H9 (cell line): ENCODE results near the gene LRP3. TPM values are rescaled to one million over a fixed set of nuclear protein-coding genes. Genes with fewer than 3 reads are reported as not detected.

Source experiments
- DNase-seq: peaks from one replicate; pipeline ENCODE4 v3.0.0-alpha.2; 2017
- H2AFZ ChIP-seq: one replicate; pipeline ENCODE4 v1.6.1; 2013; ENCODE audit warnings: mild to moderate bottlenecking, low read length, control low read depth, moderate library complexity
- H2AK5ac ChIP-seq: 2 replicates; pipeline ENCODE4 v1.6.1; 2013; ENCODE audit warnings: low read length, control low read depth, mixed read lengths; ENCODE audit not compliant: insufficient read length
- H2BK120ac ChIP-seq: one replicate; pipeline ENCODE4 v1.6.1; 2013; ENCODE audit warnings: low read depth, mild to moderate bottlenecking, low read length, control low read depth, inconsistent platforms; ENCODE audit not compliant: poor library complexity, severe bottlenecking
- H2BK12ac ChIP-seq: 2 replicates; pipeline ENCODE4 v1.6.1; 2013; ENCODE audit warnings: low read length, control low read depth, mixed read lengths, low read depth; ENCODE audit not compliant: insufficient read length
- H2BK15ac ChIP-seq: 2 replicates; pipeline ENCODE4 v1.6.1; 2013; ENCODE audit warnings: low read depth, low read length, control low read depth
- H2BK20ac ChIP-seq: one replicate; pipeline ENCODE4 v1.6.1; 2013; ENCODE audit warnings: low read depth, mild to moderate bottlenecking, low read length, control low read depth, inconsistent platforms; ENCODE audit not compliant: poor library complexity, severe bottlenecking
- H2BK5ac ChIP-seq: 2 replicates; pipeline ENCODE4 v1.6.1; 2013; ENCODE audit warnings: low read length, control low read depth, mixed read lengths; ENCODE audit not compliant: insufficient read length
- H3K14ac ChIP-seq: 2 replicates; pipeline ENCODE4 v1.6.1; 2013; ENCODE audit warnings: low read length, control low read depth; ENCODE audit not compliant: insufficient read depth
- H3K18ac ChIP-seq: 2 replicates; pipeline ENCODE4 v1.6.1; 2013; ENCODE audit warnings: low read depth, mild to moderate bottlenecking, mixed read lengths, low read length, control low read depth; ENCODE audit not compliant: insufficient read length
- H3K23ac ChIP-seq: 2 replicates; pipeline ENCODE4 v1.6.1; 2013; ENCODE audit warnings: low read length, control low read depth, mixed read lengths, low read depth; ENCODE audit not compliant: insufficient read length
- H3K23me2 ChIP-seq: 2 replicates; pipeline ENCODE4 v1.6.1; 2013; ENCODE audit warnings: low read depth, mild to moderate bottlenecking, mixed read lengths, low read length, control low read depth; ENCODE audit not compliant: insufficient read length, poor library complexity, severe bottlenecking
- H3K27ac ChIP-seq: 2 replicates; pipeline ENCODE4 v1.5.1; 2013; ENCODE audit warnings: low read length, control low read depth, mixed read lengths, low read depth; ENCODE audit not compliant: insufficient read length
- H3K27me3 ChIP-seq: 2 replicates; pipeline ENCODE4 v1.6.1; 2013; ENCODE audit warnings: low read length, control low read depth, inconsistent platforms; ENCODE audit not compliant: insufficient read depth
- H3K4ac ChIP-seq: 2 replicates; pipeline ENCODE4 v1.6.1; 2013; ENCODE audit warnings: low read depth, mild to moderate bottlenecking, control low read depth, inconsistent platforms, low read length, moderate library complexity
- H3K4me1 ChIP-seq: 2 replicates; pipeline ENCODE4 v1.6.1; 2013; ENCODE audit warnings: low read length, control low read depth, inconsistent platforms; ENCODE audit not compliant: insufficient read depth
- H3K4me2 ChIP-seq: 2 replicates; pipeline ENCODE4 v1.6.1; 2013; ENCODE audit warnings: low read length, control low read depth, mixed read lengths; ENCODE audit not compliant: insufficient read length, insufficient read depth
- H3K56ac ChIP-seq: 2 replicates; pipeline ENCODE4 v1.6.1; 2013; ENCODE audit warnings: low read depth, mild to moderate bottlenecking, mixed read lengths, low read length, control low read depth; ENCODE audit not compliant: insufficient read length
- H3K79me1 ChIP-seq: 2 replicates; pipeline ENCODE4 v1.6.1; 2013; ENCODE audit warnings: low read depth, mild to moderate bottlenecking, moderate library complexity, low read length, control low read depth, inconsistent platforms; ENCODE audit not compliant: insufficient read depth, poor library complexity, severe bottlenecking
- H3K79me2 ChIP-seq: 2 replicates; pipeline ENCODE4 v1.6.1; 2013; ENCODE audit warnings: low read length, control low read depth, inconsistent platforms; ENCODE audit not compliant: insufficient read depth
- H3K9ac ChIP-seq: 2 replicates; pipeline ENCODE4 v1.6.1; 2013; ENCODE audit warnings: low read length, control low read depth, mixed read lengths; ENCODE audit not compliant: insufficient read length; ENCODE audit errors: extremely low read depth
- H3K9me3 ChIP-seq: one replicate; pipeline ENCODE4 v1.6.1; 2013; ENCODE audit warnings: low read depth, low read length, inconsistent platforms; ENCODE audit not compliant: control insufficient read depth
- H3T11ph ChIP-seq: one replicate; pipeline ENCODE4 v1.6.1; 2013; ENCODE audit warnings: mild to moderate bottlenecking, low read length, control low read depth, inconsistent platforms
- H4K20me1 ChIP-seq: one replicate; pipeline ENCODE4 v1.6.1; 2013; ENCODE audit not compliant: control insufficient read depth, insufficient read length, insufficient read depth
- H4K5ac ChIP-seq: 2 replicates; pipeline ENCODE4 v1.6.1; 2013; ENCODE audit warnings: low read depth, mild to moderate bottlenecking, mixed read lengths, low read length, control low read depth; ENCODE audit not compliant: insufficient read length
- H4K8ac ChIP-seq: replicated peaks from 2 replicates; pipeline ENCODE4 v1.6.1; 2013; ENCODE audit warnings: low read length, control low read depth, mixed read lengths, low read depth; ENCODE audit not compliant: insufficient read length
- H4K91ac ChIP-seq: 2 replicates; pipeline ENCODE4 v1.6.1; 2013; ENCODE audit warnings: low read depth, mild to moderate bottlenecking, moderate library complexity, mixed read lengths, low read length, control low read depth; ENCODE audit not compliant: insufficient read length
- H3K27ac Mint-ChIP-seq, 3 experiments: 2 replicates in 2 of 3; 3 replicates in 1 of 3; pipeline ENCODE4 v1.8.0; 2020 to 2021; ENCODE audit warnings: mixed read lengths in 3 of 3, mild to moderate bottlenecking in 1 of 3, moderate library complexity in 1 of 3
- H3K27me3 Mint-ChIP-seq: 2 replicates; pipeline ENCODE4 v1.8.0; 2021; ENCODE audit warnings: low read depth, mild to moderate bottlenecking, moderate library complexity, mixed read lengths
- H3K36me3 Mint-ChIP-seq, 3 experiments: 2 replicates in 2 of 3; 3 replicates in 1 of 3; pipeline ENCODE4 v1.8.0; 2020 to 2021; ENCODE audit warnings: low read depth in 3 of 3, mixed read lengths in 3 of 3; ENCODE audit not compliant: insufficient read depth in 1 of 3
- H3K4me1 Mint-ChIP-seq, 2 experiments: 2 replicates each; pipeline ENCODE4 v1.8.0; 2020; ENCODE audit warnings: mixed read lengths in 2 of 2
- H3K4me3 Mint-ChIP-seq, 2 experiments: 2 replicates in 1 of 2; 3 replicates in 1 of 2; pipeline ENCODE4 v1.8.0; 2020 to 2021; ENCODE audit warnings: mild to moderate bottlenecking in 2 of 2, mixed read lengths in 2 of 2, moderate library complexity in 1 of 2
- H3K9me3 Mint-ChIP-seq, 2 experiments: 2 replicates in 1 of 2; 3 replicates in 1 of 2; pipeline ENCODE4 v1.8.0; 2020; ENCODE audit warnings: mild to moderate bottlenecking in 2 of 2, mixed read lengths in 2 of 2, moderate library complexity in 1 of 2
- WGBS: extraction: QIAGEN DNeasy Blood & Tissue Kit; methylation state at CpG from one replicate; pipeline ENCODE4 v1.1.7; 2013; ENCODE audit warnings: missing lambda C conversion rate, low lambda C conversion rate, mixed read lengths; ENCODE audit not compliant: insufficient read length; ENCODE audit errors: extremely low coverage; 5-methylcytosine and 5-hydroxymethylcytosine counted together
- total RNA-seq: library from RNA; stranded (reverse); gene quantifications from 2 replicates; pipeline ENCODE4 v1.2.1, GENCODE V29; 2021
- TF ChIP-seq, protein P1 (sequence below): fragments of 200-600 bp; sonication (generic); conservative IDR thresholded peaks from 3 replicates; pipeline ENCODE4 v1.8.0; 2021; ENCODE audit warnings: antibody characterized with exemption, mild to moderate bottlenecking

The LRP3 gene
- total RNA-seq, 1 experiment from 2014 or later: 29.2 TPM

DNA sequence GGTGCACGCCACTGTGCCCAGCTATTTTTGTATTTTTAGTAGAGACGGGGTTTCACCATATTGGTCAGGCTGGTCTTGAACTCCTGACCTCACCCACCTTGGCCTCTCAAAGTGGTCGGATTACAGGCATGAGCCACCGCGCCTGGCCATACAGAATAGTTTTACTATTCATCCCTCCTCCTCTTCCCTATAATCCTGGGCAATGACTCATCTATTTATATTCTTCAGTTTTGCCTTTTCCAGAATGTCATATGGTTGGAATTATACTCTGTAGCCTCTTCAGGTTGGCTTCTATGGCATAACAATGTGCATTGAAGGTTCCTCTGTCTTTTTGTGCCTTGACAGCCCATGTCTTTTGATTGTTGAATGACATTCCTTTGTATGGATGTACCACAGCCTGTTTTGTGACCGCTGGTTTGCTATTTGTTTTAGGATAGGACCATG lies 22.2 kb upstream of the LRP3 start:
- H3K79me1 ChIP-seq: no peaks in the 10 kb centered on the region
- no peak overlapping the region for H3K56ac ChIP-seq
- no peaks in the 10 kb centered on the region for H3K79me2 ChIP-seq
- no peaks in the 10 kb centered on the region for H3K27me3 ChIP-seq
- H3K4ac ChIP-seq: no peak overlapping the region
- H4K20me1 ChIP-seq: no peaks in the 10 kb centered on the region
- H4K91ac ChIP-seq: no peak overlapping the region
- TF ChIP-seq, protein P1, sequence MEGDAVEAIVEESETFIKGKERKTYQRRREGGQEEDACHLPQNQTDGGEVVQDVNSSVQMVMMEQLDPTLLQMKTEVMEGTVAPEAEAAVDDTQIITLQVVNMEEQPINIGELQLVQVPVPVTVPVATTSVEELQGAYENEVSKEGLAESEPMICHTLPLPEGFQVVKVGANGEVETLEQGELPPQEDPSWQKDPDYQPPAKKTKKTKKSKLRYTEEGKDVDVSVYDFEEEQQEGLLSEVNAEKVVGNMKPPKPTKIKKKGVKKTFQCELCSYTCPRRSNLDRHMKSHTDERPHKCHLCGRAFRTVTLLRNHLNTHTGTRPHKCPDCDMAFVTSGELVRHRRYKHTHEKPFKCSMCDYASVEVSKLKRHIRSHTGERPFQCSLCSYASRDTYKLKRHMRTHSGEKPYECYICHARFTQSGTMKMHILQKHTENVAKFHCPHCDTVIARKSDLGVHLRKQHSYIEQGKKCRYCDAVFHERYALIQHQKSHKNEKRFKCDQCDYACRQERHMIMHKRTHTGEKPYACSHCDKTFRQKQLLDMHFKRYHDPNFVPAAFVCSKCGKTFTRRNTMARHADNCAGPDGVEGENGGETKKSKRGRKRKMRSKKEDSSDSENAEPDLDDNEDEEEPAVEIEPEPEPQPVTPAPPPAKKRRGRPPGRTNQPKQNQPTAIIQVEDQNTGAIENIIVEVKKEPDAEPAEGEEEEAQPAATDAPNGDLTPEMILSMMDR: no peak
- H2BK120ac ChIP-seq: no peak overlapping the region
- H3K14ac ChIP-seq: no peak overlapping the region
- WGBS: no CpG with 5 or more reads among the region's 6 CpGs
- no peak overlapping the region for H2BK5ac ChIP-seq
- Mint-ChIP-seq H3K4me3 (no peak overlapping the region), H3K27ac (no peak overlapping the region), H3K36me3 (peaks cover 2 to 17% (median 13%) of the 10 kb centered on the region in 3 experiments; a peak in 5 of 7 replicates), H3K9me3 (peaks cover 17 to 23% of the 10 kb centered on the region in 2 experiments), H3K4me1 (peaks cover 12 to 17% of the 10 kb centered on the region in 2 experiments), H3K27me3 (peaks cover 2% of the 10 kb centered on the region; the same call in 1 of the 2 replicates)
- no peaks in the 10 kb centered on the region for H3K4me1 ChIP-seq
- no peak for DNase-seq
- H2BK15ac ChIP-seq: no peak overlapping the region
- H3K9me3 ChIP-seq: no peaks in the 10 kb centered on the region
- H3K23me2 ChIP-seq: peaks cover 5% of the 10 kb centered on the region
- no peak overlapping the region for H2AK5ac ChIP-seq
- H2AFZ ChIP-seq: no peak overlapping the region
- no peak overlapping the region for H3T11ph ChIP-seq
- H3K27ac ChIP-seq: no peak overlapping the region
- no peak overlapping the region for H4K5ac ChIP-seq
- H2BK12ac ChIP-seq: no peak overlapping the region
- H3K18ac ChIP-seq: no peak overlapping the region
- no peak overlapping the region for H4K8ac ChIP-seq
- H3K4me2 ChIP-seq: no peak overlapping the region
- no peak overlapping the region for H3K9ac ChIP-seq
- H3K23ac ChIP-seq: no peak overlapping the region
- H2BK20ac ChIP-seq: no peak overlapping the region
